Ishikawa (cell line): ENCODE results near the gene GRID1.

Source experiments
- CEBPB ChIP-seq: IDR thresholded peaks from 2 replicates; pipeline ENCODE4 v1.6.1; 2012
- EGR1 ChIP-seq: IDR thresholded peaks from 2 replicates; pipeline ENCODE4 v1.6.1; 2012
- EP300 ChIP-seq: IDR thresholded peaks from 2 replicates; pipeline ENCODE4 v1.6.1; 2012; ENCODE audit warnings: borderline replicate concordance
- FOXM1 ChIP-seq: IDR thresholded peaks from 2 replicates; pipeline ENCODE4 v1.6.1; 2012; ENCODE audit warnings: low read depth, borderline replicate concordance
- MAX ChIP-seq: IDR thresholded peaks from 2 replicates; pipeline ENCODE4 v1.6.1; 2012
- NFIC ChIP-seq: IDR thresholded peaks from 2 replicates; pipeline ENCODE4 v1.6.1; 2012
- RAD21 ChIP-seq: IDR thresholded peaks from 2 replicates; pipeline ENCODE4 v1.6.1; 2012; ENCODE audit warnings: low read depth
- TAF1 ChIP-seq: IDR thresholded peaks from 2 replicates; pipeline ENCODE4 v1.6.1; 2012; ENCODE audit warnings: low read depth, mild to moderate bottlenecking
- TF ChIP-seq, protein P1 (sequence below): IDR thresholded peaks from 2 replicates; pipeline ENCODE4 v1.6.1; 2012; ENCODE audit warnings: low read depth, mild to moderate bottlenecking

DNA sequence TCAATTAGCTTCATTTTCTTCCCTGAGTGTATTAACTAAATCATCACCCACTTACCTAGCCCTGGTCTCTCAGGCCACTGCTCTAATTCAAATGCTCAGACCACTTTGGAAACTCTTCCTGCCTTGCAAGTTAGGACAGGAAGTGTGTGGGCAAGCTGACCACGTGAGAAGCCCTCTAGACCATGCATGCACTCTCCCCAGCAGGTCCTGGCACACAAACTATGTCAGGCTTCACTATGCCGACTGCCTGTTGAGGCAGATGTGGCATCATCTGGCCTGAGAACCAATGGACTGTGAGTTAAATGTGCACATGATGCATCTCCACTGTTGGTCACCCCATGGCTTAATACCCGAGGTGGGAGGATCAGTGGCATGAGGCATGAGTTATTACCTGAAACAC lies 439.6 kb downstream of the GRID1 start:
- no peak for TF ChIP-seq TAF1
- TF ChIP-seq RAD21 = no peak
- TF ChIP-seq EP300 = no peak
- TF ChIP-seq EGR1 = no peak
- TF ChIP-seq CEBPB = no peak
- TF ChIP-seq FOXM1 = no peak
- no peak for TF ChIP-seq NFIC
- no peak for TF ChIP-seq MAX
- TF ChIP-seq, protein P1, sequence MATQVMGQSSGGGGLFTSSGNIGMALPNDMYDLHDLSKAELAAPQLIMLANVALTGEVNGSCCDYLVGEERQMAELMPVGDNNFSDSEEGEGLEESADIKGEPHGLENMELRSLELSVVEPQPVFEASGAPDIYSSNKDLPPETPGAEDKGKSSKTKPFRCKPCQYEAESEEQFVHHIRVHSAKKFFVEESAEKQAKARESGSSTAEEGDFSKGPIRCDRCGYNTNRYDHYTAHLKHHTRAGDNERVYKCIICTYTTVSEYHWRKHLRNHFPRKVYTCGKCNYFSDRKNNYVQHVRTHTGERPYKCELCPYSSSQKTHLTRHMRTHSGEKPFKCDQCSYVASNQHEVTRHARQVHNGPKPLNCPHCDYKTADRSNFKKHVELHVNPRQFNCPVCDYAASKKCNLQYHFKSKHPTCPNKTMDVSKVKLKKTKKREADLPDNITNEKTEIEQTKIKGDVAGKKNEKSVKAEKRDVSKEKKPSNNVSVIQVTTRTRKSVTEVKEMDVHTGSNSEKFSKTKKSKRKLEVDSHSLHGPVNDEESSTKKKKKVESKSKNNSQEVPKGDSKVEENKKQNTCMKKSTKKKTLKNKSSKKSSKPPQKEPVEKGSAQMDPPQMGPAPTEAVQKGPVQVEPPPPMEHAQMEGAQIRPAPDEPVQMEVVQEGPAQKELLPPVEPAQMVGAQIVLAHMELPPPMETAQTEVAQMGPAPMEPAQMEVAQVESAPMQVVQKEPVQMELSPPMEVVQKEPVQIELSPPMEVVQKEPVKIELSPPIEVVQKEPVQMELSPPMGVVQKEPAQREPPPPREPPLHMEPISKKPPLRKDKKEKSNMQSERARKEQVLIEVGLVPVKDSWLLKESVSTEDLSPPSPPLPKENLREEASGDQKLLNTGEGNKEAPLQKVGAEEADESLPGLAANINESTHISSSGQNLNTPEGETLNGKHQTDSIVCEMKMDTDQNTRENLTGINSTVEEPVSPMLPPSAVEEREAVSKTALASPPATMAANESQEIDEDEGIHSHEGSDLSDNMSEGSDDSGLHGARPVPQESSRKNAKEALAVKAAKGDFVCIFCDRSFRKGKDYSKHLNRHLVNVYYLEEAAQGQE = no peak
